Stimulated activated naive B cell treated with anti-CD40 and anti-IgM and Interleukin-4, amounts not matched to agents 10 μg/mL and 1 μg/mL and 100 μg/mL, for 72 hours (primary cell): ENCODE measurements around the gene CHAF1A.

Source experiments
- ATAC-seq, 2 donors: fragments of 150-1000 bp; cut with Tn5 transposase; replicated peaks; 2 replicates each; pipeline ENCODE4 v1.10.0; 2021; ENCODE audit warnings: moderate library complexity in 1 of 2
- DNase-seq: peaks from one replicate; pipeline ENCODE4 v3.0.0; 2021
- H3K27ac Mint-ChIP-seq: one replicate; pipeline ENCODE4 v1.8.0; 2022; ENCODE audit warnings: mild to moderate bottlenecking, mixed read lengths
- H3K27me3 Mint-ChIP-seq, 2 donors: one replicate each; pipeline ENCODE4 v1.8.0; 2022; ENCODE audit warnings: mixed read lengths in 2 of 2
- H3K36me3 Mint-ChIP-seq, 2 donors: one replicate each; pipeline ENCODE4 v1.8.0; 2022; ENCODE audit warnings: mixed read lengths in 2 of 2, mild to moderate bottlenecking in 1 of 2
- H3K4me1 Mint-ChIP-seq, 2 donors: one replicate each; pipeline ENCODE4 v1.8.0; 2022; ENCODE audit warnings: mixed read lengths in 2 of 2, mild to moderate bottlenecking in 1 of 2
- H3K4me3 Mint-ChIP-seq, 2 donors: one replicate each; pipeline ENCODE4 v1.8.0; 2022; ENCODE audit warnings: mild to moderate bottlenecking in 2 of 2, mixed read lengths in 2 of 2, moderate library complexity in 1 of 2
- H3K9me3 Mint-ChIP-seq, 2 donors: one replicate each; pipeline ENCODE4 v1.8.0; 2022; ENCODE audit warnings: mixed read lengths in 2 of 2, mild to moderate bottlenecking in 1 of 2

Gene CHAF1A

DNA sequence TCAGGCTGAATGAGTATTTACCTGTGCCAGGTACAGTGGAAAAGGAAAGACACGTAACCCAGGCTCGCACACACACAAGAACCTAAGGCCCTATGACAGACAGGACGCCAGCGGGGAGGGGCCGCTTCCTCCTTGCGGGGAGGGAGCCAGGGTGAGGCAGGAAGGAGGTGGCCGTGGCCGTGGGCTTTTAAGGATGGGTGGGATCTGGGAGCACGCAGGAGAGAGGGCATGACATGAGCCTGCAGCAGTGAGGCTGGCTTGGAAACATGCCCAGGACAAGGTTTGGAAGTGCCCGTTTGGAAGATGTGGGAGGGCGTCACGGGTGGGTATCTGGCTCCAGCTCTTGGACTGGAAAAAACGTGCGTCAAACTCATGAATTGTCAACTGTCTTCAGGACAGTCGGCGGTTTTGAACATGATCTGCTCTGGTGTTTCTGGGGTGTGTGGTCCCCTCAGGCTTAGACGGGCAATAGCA lies 22.1 kb upstream of the CHAF1A start:
- Mint-ChIP-seq H3K4me1 (peaks cover 64 to 88% of the 10 kb centered on the region in 2 donors), H3K9me3 (no peaks in the 10 kb centered on the region), H3K27ac (peak overlapping the region; percentile 95), H3K36me3 (peaks cover 14 to 22% of the 10 kb centered on the region in 2 donors), H3K4me3 (peak overlapping the region; percentile 78), H3K27me3 (no peaks in the 10 kb centered on the region)
- no peak for DNase-seq
- peak; percentile 35 to 42 for ATAC-seq

DNA sequence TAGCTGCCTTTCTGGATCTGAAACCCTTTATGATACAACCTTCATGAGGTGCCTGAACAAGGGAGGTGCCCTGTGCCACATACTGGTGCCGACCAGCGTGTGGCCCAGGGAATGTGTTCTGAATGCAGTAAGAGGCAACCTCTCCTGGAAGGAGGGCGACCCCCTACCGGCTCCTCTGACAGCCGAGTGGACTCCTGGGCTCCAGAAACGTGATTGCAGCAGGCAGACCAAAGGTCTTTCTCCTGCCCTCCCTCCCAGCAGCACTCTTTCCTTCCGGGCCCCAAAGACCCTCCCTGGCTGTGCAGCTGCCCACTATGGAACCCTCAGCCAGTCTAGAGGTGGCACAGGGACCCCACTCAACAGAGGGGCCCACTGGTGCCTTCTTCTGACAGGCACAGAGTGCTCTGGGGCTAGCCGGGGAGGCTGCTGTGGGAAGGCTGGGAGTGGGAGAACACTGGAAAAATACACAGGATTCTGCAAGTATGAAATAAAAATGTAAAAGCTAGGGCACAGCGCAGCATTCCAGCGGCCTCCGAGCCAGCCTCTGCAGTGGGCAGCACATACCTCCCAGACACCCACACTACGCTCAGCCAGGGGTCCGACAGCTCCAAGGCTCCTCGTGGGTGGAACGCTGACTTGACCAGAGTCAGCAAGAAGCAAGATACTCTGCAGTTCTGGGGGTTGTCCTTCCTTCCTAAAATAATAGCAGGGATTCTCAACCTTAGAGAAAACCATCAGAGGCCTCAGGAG lies 17.0 kb upstream of the CHAF1A start:
- DNase-seq (no peak), ATAC-seq (no peak)
- Mint-ChIP-seq H3K27me3 (no peaks in the 10 kb centered on the region), H3K4me1 (peaks cover 36 to 81% of the 10 kb centered on the region in 2 donors), H3K36me3 (peaks cover 13 to 39% of the 10 kb centered on the region in 2 donors), H3K27ac (peak overlapping the region; percentile 69), H3K4me3 (no peak overlapping the region), H3K9me3 (no peaks in the 10 kb centered on the region)

DNA sequence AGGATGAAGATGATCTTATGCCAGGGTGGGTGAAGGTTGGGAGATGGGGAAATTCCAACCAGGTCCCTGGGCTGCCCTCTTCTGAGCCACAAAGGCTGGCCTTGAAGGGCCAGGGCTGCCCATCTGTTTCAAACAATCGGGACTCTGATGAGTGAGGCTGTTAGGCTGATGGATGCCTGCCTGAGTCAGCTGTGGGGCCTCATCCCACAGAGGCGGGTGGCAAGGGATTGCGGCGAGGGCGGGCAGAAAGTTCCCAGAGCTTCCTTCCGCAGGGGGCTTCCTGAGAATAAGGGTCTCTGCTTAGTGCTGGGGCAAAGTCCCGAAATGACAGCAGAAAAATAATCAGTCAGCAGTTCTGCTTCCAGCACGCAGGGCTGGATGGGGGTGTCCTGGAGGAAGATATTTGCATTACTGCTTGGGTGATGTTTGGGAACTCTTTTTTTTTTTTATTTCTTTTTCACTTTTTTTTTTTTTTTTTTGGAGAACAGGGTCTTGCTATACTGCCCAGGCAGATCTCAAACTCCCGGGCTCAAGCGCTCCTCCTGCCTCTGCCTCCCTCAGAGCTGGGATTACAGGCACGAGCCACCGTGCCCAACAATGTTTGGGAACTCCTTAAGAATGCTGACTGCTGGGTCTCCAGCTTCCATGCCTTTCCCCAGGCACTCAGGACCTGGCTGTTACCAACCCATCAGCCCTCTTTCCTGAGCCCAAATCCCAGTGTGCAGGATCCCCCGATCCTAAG lies 16.2 kb upstream of the CHAF1A start:
- no peak for DNase-seq
- Mint-ChIP-seq H3K36me3 (peaks cover 13 to 39% of the 10 kb centered on the region in 2 donors), H3K27me3 (no peaks in the 10 kb centered on the region), H3K27ac (peak overlapping the region; percentile 69), H3K4me3 (no peak overlapping the region), H3K4me1 (peaks cover 35 to 81% of the 10 kb centered on the region in 2 donors), H3K9me3 (no peaks in the 10 kb centered on the region)
- no peak for ATAC-seq

DNA sequence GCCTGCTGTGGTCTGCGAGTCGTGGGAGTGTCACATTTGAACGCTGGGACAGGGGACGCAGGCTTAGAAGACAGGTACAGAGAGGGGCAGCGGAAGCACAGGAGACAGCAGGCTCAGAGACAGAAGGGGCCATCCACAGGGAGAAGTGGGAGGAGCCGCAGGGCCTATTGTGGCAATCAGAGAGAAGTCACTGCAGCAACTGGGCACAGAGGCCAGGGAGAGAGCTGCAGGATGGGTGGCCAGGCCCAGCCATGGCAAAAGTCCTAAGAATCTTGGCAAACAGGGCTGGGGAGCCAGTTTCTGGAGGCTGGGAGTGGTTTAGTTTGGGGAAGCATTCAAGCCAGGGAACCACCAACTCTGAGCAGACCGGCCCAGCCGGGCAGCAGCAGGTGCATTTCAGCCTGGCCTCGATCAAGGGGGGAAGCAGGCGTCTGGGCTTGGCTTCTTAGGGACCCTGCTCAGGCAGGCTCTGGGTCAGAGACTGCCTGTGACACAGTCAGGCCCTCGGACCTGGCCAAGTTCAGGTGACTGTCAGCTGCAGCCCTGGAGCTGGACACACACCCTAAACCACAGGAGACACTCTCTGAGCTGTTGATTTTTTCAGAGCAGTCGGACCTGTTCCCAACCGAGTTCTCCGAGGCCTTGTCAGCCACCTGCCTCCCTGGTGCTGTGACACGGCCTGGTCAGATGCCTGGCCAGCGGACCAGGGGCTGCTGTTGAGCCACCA lies 13.9 kb upstream of the CHAF1A start:
- Mint-ChIP-seq H3K4me3 (no peak overlapping the region), H3K36me3 (peaks cover 13 to 44% of the 10 kb centered on the region in 2 donors), H3K27ac (peak overlapping the region; percentile 27), H3K9me3 (no peaks in the 10 kb centered on the region), H3K27me3 (no peaks in the 10 kb centered on the region), H3K4me1 (peaks cover 26 to 68% of the 10 kb centered on the region in 2 donors)
- DNase-seq: no peak
- no peak for ATAC-seq

DNA sequence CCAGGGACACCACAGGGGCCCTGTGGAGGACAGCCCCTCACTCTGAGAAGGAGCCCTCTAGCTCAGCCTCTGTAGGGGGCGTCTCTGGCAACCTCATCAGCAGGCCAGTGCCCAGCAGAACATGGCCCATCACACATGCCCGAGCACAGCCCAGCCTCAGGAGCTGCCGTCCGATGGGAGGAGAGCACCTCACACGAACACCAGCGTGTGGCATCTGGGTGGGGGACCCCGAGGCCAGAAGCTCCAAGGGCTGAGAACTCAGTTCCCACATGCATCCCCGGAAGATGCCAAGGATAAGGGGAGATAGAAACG lies 13.4 kb upstream of the CHAF1A start:
- Mint-ChIP-seq H3K9me3 (no peaks in the 10 kb centered on the region), H3K27ac (no peak overlapping the region), H3K36me3 (peaks cover 16 to 42% of the 10 kb centered on the region in 2 donors), H3K4me3 (no peak overlapping the region), H3K27me3 (no peaks in the 10 kb centered on the region), H3K4me1 (peaks cover 28 to 66% of the 10 kb centered on the region in 2 donors)
- DNase-seq (no peak), ATAC-seq (no peak)

DNA sequence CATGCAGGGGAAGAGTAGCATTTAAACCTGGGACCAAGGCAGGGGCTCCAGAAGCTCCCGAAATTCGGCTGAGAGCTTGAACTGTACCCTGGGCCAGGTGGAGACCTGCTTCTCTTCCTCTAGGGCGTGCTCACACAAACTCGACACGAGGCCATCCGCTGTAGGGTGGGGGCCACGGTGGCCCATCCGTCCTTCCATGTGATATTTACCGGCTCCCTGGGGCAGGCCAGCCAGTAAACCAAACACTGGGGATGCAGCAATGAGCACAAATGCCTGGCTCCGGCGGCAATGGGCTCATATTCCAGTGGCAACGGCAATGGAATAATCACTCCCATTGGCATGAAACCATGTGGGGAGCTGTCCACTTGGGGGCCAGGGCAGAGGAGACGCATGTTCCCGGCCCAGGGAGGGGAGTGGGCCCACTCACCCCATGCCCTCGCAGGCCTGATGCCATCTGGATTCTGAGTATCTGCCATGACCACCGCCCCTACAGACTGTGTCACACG lies 12.9 kb upstream of the CHAF1A start:
- Mint-ChIP-seq H3K9me3 (no peaks in the 10 kb centered on the region), H3K4me1 (peaks cover 33 to 71% of the 10 kb centered on the region in 2 donors), H3K27ac (no peak overlapping the region), H3K4me3 (no peak overlapping the region), H3K36me3 (peaks cover 20 to 47% of the 10 kb centered on the region in 2 donors), H3K27me3 (no peaks in the 10 kb centered on the region)
- DNase-seq (no peak), ATAC-seq (no peak)

DNA sequence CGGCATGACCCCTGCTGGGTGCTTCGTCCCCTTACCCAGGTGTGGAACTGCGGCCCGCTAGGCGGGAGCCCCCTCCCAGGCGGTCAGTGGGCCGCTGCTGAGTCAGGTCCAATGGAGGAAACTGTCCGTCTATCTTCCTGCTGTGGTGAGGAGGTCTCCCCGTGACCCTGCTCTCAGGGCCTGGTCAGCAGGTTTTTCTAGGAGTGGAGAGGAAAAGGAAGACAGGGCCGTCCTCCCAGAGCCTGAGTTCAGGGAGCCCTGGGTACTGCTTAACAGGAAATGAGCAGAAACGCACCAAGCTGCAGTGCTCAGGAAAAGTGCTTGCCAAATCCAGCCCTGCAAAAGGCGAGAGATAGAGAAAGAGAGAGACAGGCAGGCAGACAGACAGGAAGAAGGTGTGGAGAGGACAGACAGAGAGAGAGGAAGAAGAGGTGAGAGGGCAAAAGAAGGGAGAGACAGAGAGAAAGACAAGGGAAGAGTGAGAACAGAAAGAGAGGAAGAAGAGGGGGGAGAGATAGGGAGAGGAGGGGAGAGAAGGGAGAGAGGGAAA lies 12.3 kb upstream of the CHAF1A start:
- H3K4me3 Mint-ChIP-seq: no peak overlapping the region
- peaks cover 19 to 50% of the 10 kb centered on the region in 2 donors for H3K36me3 Mint-ChIP-seq
- no peaks in the 10 kb centered on the region for H3K9me3 Mint-ChIP-seq
- peak overlapping the region; percentile 56 for H3K27ac Mint-ChIP-seq
- ATAC-seq (no peak), DNase-seq (no peak)
- H3K4me1 Mint-ChIP-seq: peaks cover 37 to 75% of the 10 kb centered on the region in 2 donors
- no peaks in the 10 kb centered on the region for H3K27me3 Mint-ChIP-seq

DNA sequence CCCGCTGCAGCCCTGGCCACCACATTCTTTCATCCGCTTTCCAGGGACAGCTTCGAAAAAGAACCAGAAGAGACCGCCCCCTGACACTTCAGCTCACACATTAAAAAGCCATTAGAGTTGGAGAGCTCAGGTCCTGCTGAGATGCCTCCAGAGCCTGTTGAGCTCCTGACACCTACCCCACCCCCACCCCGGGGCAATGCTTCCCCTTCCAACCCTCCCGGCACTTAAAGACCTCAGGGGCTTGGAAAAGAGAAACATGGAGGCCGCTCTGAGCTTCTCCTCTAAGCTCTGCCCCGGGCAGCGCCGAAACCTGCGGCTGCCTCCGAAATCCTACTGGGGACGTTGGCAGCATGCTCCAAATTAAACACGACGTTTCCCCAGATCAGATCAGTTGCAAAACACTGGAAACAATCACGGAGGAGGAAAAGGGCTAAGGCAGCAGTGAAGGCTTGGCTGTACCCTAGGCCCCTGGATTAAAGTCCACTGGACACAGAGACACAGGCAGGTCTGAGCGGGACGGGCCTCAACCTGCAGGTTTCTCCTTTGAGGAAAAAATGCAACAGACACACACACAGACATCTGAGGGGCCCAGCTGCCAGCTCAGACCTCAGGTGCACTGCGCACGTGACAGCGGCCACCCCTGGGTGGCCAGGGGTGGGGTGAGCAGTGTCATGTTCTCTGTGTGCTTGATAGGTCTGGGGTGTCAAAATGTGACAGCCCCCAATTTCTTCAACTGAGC lies 11.7 kb upstream of the CHAF1A start:
- Mint-ChIP-seq H3K36me3 (peaks cover 15 to 54% of the 10 kb centered on the region in 2 donors), H3K27me3 (no peaks in the 10 kb centered on the region), H3K4me3 (no peak overlapping the region), H3K4me1 (peaks cover 41 to 74% of the 10 kb centered on the region in 2 donors), H3K27ac (peak overlapping the region; percentile 56), H3K9me3 (no peaks in the 10 kb centered on the region)
- no peak for DNase-seq
- no peak for ATAC-seq

DNA sequence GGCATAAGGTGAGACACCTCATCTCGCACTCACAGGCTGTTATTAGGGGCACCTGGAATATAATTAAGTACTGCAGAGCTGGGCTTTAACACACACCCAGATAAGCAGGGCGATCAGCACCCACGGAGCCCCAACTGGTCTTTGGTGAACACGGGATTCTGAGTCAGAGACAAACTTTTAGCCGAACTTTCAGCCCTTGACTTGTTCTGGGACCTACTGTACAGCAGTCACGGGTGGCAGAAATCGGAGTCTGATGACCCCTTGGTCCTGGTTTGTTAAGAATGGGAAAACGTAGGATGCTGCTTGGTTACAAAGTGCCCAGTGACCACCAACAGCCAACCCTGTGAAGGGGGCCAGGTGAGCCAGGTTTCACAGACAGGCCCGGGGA lies 11.1 kb upstream of the CHAF1A start:
- H3K36me3 Mint-ChIP-seq: peaks cover 19 to 54% of the 10 kb centered on the region in 2 donors
- no peak overlapping the region for H3K27ac Mint-ChIP-seq
- ATAC-seq (no peak), DNase-seq (no peak)
- H3K4me3 Mint-ChIP-seq: no peak overlapping the region
- no peaks in the 10 kb centered on the region for H3K27me3 Mint-ChIP-seq
- H3K9me3 Mint-ChIP-seq: no peaks in the 10 kb centered on the region
- H3K4me1 Mint-ChIP-seq: peaks cover 36 to 75% of the 10 kb centered on the region in 2 donors

DNA sequence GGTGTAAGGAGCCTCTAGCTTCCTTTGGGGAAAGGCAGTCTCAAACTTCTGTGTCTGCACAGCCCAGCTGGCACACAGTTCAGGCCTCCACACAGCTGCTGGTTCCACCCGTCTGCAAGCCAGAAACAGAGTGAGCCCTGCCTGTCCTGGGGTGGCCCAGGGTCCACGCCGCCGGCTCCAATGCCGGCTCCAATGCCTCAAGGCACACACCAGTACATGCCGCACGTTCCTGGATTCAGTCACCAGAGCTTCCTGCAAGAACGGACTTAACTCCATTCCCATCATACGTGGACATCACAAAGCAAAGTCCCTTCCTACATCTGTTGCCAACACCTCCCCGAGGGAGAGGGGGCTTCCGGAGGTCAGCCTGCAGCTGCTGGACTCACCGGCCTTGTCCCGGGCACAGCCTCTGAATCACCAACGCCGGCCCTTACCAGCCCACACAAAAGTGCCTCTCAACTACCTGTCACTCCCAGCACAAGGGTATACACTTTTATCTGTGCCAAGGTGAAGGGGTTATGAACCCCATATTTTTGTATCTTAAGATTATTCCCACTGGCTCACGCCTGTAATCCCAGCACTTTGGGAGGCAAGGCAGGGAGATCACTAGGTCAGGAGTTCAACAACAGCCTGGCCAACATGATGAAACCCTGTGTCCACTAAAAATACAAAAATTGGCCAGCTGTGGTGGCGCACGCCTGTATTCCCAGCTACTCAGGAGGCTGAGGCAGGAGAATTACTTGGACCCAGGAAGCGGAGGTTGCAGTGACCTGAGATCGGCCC lies 10.5 kb upstream of the CHAF1A start:
- Mint-ChIP-seq H3K36me3 (peaks cover 20 to 58% of the 10 kb centered on the region in 2 donors), H3K9me3 (no peaks in the 10 kb centered on the region), H3K27ac (no peak overlapping the region), H3K4me1 (peaks cover 42 to 77% of the 10 kb centered on the region in 2 donors), H3K4me3 (no peak overlapping the region), H3K27me3 (no peaks in the 10 kb centered on the region)
- ATAC-seq (no peak), DNase-seq (no peak)

DNA sequence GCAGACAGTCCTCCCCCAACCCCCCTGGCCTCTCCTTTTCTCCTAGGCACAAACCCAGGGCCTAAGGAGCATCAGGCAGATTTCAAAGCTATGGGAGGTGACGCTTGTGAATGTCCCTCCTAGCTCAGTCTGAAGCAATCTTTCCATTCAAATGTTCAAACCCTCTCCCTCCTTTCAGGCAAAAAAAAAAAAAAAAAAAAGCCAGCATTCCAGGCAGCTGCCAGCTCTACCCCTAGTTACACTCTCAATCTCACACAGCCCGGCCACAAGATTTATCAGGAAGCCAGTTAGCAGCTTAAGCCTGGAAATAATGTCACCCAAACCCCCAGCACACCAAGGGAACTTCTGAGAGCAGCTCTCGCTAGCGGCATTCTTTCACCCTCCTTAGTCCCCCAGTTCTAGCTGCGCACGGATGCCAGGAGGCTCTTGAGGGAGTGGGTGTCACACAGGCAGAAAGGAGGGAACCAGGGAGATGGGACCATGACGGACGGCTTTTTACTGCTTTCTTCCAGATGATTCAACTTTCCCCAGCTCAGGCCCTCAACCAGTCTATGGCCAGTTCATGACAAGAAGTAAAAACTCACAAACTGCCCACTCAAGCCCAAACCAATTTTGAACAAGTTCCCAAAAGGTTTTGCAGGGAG lies 8.4 kb upstream of the CHAF1A start:
- no peak overlapping the region for H3K4me3 Mint-ChIP-seq
- H3K36me3 Mint-ChIP-seq: peaks cover 19 to 48% of the 10 kb centered on the region in 2 donors
- H3K4me1 Mint-ChIP-seq: peaks cover 45 to 76% of the 10 kb centered on the region in 2 donors

DNA sequence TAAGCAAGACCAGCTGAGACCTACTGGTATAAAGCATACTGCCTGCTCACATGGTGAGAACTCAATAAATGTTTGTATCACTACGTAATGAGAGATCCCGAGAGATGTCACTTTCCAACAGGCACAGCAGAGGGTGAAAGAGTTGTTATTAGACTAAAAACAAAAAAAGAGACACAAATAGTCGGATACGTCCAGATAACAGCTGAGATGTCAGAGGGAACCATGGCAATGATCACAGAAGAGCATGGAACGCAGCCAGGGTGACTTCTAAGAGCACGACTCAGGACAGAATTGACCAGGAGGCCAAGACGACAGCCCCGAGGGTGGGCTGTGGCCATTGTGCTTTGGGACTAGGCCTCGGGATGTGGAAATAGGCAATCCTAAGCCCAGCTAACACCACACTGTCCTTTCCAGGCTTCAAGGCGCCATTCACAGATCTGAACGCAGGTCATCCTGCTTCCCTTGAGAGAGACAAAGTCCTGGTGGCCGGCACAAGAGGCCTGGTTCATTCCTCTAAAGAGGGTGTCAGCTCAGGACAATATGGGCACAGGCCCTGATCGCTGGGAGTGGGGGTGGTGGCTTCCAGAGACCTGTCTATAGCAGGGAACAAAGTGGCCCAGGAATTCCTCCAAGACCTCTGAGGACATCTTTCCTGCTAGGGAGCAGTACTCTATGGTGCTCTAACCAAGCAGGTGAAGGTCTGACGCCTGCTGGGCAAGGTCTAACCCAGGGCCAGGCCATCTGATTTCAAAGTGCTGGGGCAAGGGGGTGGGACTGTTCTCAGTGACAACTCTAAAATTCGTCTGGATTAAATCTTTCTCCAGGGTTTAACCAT lies 5.3 kb upstream of the CHAF1A start:
- Mint-ChIP-seq H3K9me3 (peaks cover 0 to 2% of the 10 kb centered on the region in 2 donors), H3K27me3 (no peaks in the 10 kb centered on the region), H3K4me3 (no peak overlapping the region), H3K36me3 (peaks cover 21 to 43% of the 10 kb centered on the region in 2 donors), H3K27ac (no peak overlapping the region), H3K4me1 (peaks cover 45 to 68% of the 10 kb centered on the region in 2 donors)
- ATAC-seq (no peak), DNase-seq (no peak)

More for the DNA sequence above, 8.4 kb upstream of the CHAF1A start:
- no peaks in the 10 kb centered on the region for H3K9me3 Mint-ChIP-seq
- H3K27ac Mint-ChIP-seq: peak overlapping the region; percentile 3
- ATAC-seq: no peak
- DNase-seq: no peak
- H3K27me3 Mint-ChIP-seq: no peaks in the 10 kb centered on the region
